HFF-Myc (cell line): ENCODE data around the gene MME.

ENCODE experiments used
- DNase-seq: peaks from one replicate; pipeline ENCODE4 v3.0.0-alpha.2; 2011; ENCODE audit warnings: low read depth; ENCODE audit errors: extremely low read depth
- H3K4me3 ChIP-seq: replicated peaks from 2 replicates; pipeline ENCODE4 v1.5.1; 2011; ENCODE audit warnings: low read depth, mild to moderate bottlenecking, control low read depth, low read length
- TF ChIP-seq, protein P1 (sequence below): IDR thresholded peaks from 2 replicates; pipeline ENCODE4 v1.5.1; 2012; ENCODE audit warnings: mild to moderate bottlenecking, low read depth, low read length, control low read depth; ENCODE audit errors: missing control alignments

Gene MME

DNA sequence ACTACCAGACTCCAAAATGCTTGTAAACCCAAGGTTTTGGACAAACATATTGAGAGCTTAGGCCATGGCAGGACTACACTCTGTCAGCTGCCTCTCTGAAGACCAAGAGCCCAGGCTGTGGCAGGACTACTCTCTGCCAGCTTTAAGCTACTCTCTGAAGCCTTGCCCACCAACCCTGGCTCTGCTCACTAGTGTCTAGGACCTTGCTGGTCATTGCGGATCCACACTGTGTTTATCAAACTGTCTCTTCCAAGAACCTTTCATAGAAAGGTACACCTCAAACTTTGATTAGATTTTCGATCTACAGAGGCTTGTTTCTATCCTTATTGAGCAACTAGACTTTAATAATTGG is 41.9 kb upstream of the MME start:
- H3K4me3 ChIP-seq = no peak overlapping the region
- TF ChIP-seq, protein P1, sequence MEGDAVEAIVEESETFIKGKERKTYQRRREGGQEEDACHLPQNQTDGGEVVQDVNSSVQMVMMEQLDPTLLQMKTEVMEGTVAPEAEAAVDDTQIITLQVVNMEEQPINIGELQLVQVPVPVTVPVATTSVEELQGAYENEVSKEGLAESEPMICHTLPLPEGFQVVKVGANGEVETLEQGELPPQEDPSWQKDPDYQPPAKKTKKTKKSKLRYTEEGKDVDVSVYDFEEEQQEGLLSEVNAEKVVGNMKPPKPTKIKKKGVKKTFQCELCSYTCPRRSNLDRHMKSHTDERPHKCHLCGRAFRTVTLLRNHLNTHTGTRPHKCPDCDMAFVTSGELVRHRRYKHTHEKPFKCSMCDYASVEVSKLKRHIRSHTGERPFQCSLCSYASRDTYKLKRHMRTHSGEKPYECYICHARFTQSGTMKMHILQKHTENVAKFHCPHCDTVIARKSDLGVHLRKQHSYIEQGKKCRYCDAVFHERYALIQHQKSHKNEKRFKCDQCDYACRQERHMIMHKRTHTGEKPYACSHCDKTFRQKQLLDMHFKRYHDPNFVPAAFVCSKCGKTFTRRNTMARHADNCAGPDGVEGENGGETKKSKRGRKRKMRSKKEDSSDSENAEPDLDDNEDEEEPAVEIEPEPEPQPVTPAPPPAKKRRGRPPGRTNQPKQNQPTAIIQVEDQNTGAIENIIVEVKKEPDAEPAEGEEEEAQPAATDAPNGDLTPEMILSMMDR = no peak
- no peak for DNase-seq

DNA sequence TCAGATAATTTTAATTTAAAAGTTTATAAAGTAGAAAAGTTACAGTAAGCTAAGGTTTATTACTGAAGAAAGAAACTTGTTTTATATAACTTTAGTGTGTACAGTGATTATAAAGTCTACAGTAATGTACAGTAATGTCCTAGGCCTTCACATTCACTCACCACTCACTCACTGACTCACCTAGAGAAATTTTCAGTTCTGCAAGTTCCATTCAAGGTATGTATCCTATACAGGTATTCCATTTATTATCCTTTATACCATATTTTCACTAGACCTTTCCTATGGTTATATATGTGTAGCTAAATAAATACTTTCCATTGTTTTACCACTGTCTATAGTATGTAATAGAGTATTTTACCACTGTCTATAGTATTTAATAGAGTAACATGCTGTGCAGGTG is 33.2 kb upstream of the MME start:
- TF ChIP-seq, protein P1 = no peak
- H3K4me3 ChIP-seq = no peak overlapping the region
- no peak for DNase-seq

DNA sequence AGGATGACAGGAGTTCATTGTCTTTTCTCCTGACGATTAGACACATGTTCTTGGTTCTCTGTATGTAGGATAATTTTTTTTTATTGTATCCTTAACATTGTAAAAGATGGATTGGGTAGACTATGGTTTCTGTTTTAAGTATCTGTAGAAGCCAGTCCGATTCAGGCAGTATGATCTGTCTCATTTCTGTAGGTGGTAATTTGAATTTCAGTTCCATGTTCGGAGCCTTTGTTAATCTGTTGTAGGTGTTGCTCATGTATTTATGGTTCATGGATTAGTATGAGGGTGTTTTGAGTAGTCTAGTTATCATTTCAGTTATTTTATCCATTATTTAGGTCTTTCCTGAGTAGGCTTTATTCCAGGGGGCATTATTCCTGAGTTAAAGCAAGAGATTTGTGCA is 32.4 kb upstream of the MME start:
- TF ChIP-seq, protein P1 = no peak
- no peak for DNase-seq
- H3K4me3 ChIP-seq = no peak overlapping the region

DNA sequence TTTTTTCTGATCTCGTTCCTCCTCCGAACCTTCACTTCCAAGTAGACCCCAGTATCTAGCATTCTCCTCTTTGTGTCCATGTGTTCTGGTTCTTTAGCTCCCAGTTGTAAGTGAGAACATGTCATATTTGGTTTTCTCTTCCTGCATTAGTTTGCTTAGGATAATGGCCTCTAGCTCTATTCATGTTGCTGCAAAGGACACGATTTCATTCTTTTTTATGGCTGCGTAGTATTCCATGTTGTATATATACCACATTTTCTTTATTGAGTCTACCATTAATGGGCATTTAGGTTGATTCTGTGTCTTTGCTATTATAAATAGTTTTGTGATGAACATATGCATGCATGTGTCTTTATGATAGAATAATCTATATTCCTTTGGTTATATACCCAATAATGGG is 30.2 kb upstream of the MME start:
- H3K4me3 ChIP-seq = no peak overlapping the region
- TF ChIP-seq, protein P1 = no peak
- no peak for DNase-seq

DNA sequence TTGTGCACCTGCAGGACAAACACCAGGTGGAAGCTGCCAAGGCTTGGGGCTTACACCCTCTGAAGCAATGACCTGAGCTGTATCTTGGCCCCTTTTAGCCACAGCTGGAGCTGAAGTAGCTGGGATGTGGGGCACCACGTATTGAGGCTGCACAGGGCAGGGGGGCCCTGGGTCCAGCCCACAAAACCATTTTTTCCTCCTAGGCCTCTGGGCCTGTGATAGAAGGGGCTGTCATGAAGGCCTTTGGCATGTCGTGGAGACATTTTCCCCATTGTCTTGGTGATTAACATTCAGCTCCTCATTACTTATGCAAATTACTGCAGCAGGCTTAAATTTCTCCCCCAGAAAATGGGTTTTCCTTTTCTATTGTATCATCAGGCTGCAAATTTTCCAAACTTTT is 27.6 kb upstream of the MME start:
- TF ChIP-seq, protein P1 = no peak
- no peak for DNase-seq
- H3K4me3 ChIP-seq = no peak overlapping the region

DNA sequence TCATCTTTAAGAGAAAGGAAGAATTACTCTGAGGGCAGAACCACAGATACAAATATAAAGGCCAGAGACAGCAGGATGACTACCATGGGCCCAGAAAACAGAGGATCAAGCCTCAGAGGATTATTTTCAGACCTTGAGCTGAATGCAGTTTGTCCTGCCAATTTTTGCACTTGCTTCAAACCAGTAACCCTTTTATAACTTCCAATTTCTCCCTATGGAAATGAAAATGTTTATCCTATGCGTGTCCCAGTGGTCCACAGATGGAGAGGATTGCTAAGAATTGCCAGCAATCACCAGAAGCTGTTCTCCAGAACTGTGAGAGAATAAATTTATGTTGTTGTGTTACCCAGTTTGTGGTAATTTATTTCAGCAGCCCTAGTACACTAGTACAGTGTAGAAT is 26.4 kb upstream of the MME start:
- no peak for DNase-seq
- TF ChIP-seq, protein P1 = no peak
- no peak overlapping the region for H3K4me3 ChIP-seq

DNA sequence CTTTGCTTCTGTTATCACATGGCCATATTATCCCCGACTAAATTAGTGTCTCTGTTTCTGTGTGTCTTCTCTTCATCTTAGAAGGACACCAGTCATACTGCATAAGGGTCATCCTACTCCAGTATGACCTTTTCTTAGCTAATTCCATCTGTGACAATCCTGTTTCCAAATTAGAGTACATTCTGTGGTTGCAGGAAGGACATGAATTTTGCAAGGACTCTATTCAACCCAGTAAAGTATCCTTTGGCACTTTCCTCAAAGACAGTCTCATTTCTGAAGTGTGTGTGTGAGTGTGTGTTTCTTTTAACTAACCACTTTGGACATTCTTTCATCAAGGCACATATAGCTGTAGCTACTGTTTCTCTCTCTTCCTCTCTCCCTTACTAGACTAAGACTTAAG is 15.2 kb upstream of the MME start:
- DNase-seq = no peak

More for the DNA sequence above, 15.2 kb upstream of the MME start:
- TF ChIP-seq, protein P1 = no peak
- no peak overlapping the region for H3K4me3 ChIP-seq
